ENCODE data around the gene UNCX.
"Not testable (repeated sequence)": the region's sequence is repeated elsewhere in the genome, so short reads cannot be mapped to it uniquely, and the experiment has no call there.

UNCX gene

DNA sequence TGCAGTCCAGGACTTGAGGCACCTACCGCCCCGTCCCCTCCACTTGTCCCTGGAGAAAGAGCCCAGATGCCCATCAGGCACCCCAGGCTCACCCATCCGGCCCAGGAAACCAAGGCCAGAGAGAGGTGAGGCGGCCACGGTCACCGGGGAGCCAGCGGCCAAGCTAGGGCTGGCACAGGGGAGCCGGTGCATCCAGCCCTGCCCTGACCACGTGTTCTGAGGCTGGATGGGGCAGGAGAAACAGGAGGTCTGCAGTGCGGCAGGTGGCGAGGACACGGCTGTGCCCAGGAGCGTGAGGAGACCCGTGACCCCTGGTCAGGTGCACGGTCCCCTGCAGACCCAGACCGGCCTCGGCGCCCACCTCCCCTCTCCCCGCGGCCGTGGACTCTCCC is 27.6 kb downstream of the UNCX start:
- DNase-seq = no peak

DNA sequence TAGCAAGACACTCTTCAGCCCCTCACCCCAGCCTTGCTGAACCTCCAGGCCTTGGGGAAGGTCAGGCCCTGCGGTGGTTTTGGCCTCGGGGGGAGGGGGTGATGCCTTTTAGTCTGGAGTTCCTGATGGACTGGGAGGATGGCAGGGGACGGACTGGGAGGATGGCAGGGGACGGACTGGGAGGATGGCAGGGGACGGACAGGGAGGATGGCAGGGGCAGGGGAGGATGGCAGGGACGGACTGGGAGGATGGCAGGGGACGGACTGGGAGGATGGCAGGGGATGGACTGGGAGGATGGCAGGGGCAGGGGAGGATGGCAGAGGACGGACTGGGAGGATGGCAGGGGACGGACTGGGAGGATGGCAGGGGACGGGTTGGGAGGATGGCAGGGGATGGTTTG is 28.4 kb downstream of the UNCX start:
- DNase-seq = not testable (repeated sequence)

- DNase-seq = no peak
These were observed 29.8 kb downstream of the UNCX start for GRCh38 chr7:1262441-1262840.

- no peak for DNase-seq
These were observed 30.8 kb downstream of the UNCX start for GRCh38 chr7:1263391-1263951.

GRCh38 chr7:1264345-1265280 is 31.9 kb downstream of the UNCX start:
- DNase-seq = no peak

- DNase-seq = no peak
These were observed 34.6 kb downstream of the UNCX start for GRCh38 chr7:1267016-1267900.

GRCh38 chr7:1268076-1268815 is 35.6 kb downstream of the UNCX start:
- DNase-seq = no peak

GRCh38 chr7:1268866-1269265 is 36.2 kb downstream of the UNCX start:
- DNase-seq = no peak

DNA sequence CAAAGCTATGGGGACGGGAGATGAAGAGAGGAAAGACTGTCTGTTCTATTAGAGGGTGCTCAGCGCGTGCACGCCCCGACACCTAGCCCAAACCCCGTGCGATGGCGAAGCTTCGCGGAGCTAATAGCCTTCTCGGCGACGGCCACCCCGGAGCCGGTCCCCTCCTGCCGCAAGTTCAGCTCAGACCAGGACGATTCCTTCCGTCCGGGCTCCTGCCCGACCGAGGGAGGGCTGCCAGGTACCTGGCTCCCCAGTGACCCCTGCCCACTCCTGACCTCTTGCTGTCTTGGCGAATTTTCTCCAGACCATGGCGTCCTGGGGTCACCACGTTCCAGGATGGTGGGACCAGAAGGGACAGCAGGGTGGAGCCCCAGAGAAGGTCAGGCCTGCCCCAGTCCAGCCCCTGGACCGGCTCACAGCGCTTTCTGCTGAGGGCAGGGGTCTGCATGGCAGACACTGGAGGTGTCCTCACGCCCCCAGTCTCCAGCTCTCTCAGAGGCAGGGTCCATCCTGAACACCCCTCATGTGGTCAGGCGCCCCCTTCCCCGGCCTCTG is 36.7 kb downstream of the UNCX start:
- no peak for DNase-seq

GRCh38 chr7:1270181-1270580 is 37.5 kb downstream of the UNCX start:
- DNase-seq = no peak

GRCh38 chr7:1271046-1271445 is 38.4 kb downstream of the UNCX start:
- DNase-seq = no peak

- DNase-seq = no peak
These were observed 39.0 kb downstream of the UNCX start for GRCh38 chr7:1271656-1272055.

GRCh38 chr7:1272136-1272535 is 39.5 kb downstream of the UNCX start:
- not testable (repeated sequence) for DNase-seq

DNA sequence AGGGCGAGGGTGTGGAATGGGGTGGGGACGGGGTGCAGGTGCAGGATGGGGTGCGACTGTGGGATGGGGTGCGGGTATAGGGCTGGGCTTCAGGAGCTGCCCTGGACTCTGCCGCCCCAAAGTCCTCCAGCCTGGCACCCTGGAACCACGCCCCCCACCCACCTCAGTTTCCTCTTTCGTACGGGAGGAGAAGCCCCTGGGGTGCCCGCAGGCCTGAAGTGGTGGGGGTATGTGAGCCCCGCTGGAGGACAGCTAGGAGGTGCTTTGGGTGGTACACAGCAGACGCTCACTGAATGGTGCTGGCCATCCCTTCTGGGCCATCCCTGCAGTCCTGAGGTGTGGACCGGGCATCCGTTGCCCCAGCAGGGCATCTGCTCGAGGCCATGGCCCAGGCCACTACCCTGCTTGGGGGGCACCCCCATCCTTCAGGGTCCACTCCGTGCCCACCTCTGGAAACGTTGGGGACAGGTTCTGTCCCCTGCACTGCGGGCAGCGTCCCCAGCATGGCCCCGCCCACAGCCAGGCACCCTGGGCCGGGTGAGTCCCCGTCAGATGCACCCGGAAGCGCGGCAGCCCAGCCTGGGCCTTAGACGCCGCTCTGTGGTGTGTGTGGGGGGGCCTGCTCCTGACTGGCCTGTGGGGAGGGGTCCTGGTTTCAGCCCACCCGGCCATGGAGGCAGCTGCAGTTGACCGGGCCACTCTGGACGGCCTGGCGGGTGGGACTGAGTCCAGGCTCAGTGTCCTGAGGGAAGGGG is 41.6 kb downstream of the UNCX start:
- DNase-seq = no peak

DNA sequence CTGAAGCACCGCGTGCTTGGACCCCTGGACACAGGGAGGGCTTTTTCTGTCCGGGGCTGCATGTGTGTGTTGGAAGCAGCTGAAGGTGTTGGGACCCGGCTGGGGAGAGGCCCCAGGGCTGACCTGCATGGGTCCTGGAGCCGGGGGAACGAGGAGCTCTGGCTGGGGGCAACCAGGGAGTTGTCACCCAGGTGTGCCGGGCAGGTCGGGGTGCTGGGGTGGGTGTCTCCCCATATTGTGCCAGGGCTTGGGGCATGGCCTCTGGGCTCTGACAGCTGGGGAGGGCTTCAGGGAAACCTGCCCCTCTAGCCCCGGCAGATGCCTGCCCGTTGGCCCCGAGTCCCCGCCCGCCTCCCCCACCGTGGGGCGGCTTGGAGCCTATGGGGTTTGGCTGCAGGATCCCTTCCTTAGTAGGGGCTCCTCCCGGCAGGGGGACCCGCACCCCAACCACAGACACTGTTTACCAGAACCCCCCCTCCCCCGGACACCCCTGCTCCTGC is 42.3 kb downstream of the UNCX start:
- no peak for DNase-seq

GRCh38 chr7:1275451-1276381 is 43.0 kb downstream of the UNCX start:
- DNase-seq = no peak

- DNase-seq = no peak
These were observed 44.0 kb downstream of the UNCX start for GRCh38 chr7:1276626-1277175.

- no peak for DNase-seq
These were observed 45.9 kb downstream of the UNCX start for GRCh38 chr7:1278543-1278942.

DNA sequence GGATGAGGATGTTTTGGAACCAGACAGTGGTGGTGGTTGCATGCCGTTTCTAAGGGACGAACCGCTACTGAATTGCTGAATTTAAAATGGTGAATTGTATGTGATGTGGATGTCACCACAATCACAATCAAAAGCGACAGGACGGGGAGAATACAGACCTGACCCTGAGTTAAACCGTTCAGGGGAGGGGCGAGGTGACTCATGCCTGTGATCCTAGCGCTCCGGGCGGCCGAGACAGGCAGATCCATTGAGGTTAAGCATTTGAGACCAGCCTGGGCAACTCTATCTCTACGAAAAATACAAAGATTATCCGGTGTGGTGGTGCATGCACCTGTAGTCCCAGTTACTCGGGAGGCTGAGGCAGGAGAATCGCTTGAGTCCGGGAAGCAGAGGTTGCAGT is 46.4 kb downstream of the UNCX start:
- DNase-seq = no peak

DNA sequence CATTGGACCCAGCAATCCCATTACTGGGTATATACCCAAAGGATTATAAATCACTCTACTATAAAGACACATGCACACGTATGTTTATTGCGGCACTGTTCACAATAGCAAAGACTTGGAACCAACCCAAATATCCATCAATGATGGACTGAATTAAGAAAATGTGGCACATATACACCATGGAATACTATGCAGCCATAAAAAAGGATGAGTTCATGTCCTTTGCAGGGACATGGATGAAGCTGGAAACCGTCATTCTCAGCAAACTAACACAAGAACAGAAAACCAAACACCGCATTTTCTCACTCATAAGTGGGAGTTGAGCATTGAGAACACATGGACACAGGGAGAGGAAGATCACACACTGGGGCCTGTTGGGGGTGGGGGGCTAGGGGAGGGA is 47.2 kb downstream of the UNCX start:
- DNase-seq = not testable (repeated sequence)

All from fibroblast of skin of right quadriceps (primary cell).